Measurements from ENCODE around the gene CRLF1. TPM values are rescaled to one million over a fixed set of nuclear protein-coding genes. Genes with fewer than 3 reads are reported as not detected.

The CRLF1 gene
- total RNA-seq, 1 donor, result 0.21 TPM

DNA sequence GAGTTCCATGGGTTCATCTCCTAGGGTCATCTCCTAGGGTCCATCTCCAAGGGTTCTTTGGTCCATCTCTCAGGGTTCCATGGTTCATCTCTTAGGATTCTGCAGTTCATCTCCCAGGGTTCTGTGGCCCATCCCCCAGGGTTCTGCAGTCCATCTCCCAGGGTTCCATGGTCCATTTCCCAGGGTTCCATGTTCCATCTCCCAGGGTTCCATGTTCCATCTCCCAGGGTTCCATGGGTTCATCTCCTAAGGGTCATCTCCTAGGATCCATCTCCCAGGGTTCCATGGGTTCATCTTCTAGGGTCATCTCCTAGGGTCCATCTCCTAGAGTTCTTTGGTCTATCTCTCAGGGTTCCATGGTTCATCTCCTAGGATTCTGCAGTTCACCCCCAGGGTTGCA is 11.0 kb upstream of the CRLF1 start:
- H3K9me3 ChIP-seq (ENCODE audit: low read depth, low read length), result no peaks in the 10 kb centered on the region
- peaks cover 24% of the 10 kb centered on the region for H3K27me3 ChIP-seq (ENCODE audit: insufficient read depth, low read length)
- no peaks in the 10 kb centered on the region for H3K4me1 ChIP-seq (ENCODE audit: insufficient read depth, low read length)
- H3K4me3 ChIP-seq (ENCODE audit: low read length), result no peak overlapping the region

DNA sequence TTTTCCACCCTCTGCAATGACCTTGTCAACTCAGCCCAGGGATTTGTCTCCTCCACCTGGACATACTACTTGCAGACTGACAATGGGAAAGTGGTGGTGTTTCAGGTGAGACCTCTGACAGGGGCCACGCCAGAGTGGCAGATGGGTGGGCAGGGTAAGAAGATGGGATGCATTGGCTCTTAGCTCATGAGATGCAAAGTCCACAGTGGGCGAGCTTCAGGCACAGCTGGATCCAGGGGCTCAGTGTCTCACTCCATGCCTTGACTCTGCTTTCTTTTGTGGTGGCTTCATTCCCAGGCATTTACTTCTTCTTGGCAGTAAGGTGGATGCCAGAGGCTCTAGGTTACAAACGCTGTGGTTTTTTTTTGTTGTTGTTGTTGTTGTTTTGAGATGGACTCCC is 9.4 kb upstream of the CRLF1 start:
- Histone ChIP-seq H3K4me1 (ENCODE audit: insufficient read depth, low read length) (peaks cover 9% of the 10 kb centered on the region), H3K9me3 (ENCODE audit: low read depth, low read length) (no peaks in the 10 kb centered on the region), H3K4me3 (ENCODE audit: low read length) (no peak overlapping the region), H3K27me3 (ENCODE audit: insufficient read depth, low read length) (peaks cover 37% of the 10 kb centered on the region)

DNA sequence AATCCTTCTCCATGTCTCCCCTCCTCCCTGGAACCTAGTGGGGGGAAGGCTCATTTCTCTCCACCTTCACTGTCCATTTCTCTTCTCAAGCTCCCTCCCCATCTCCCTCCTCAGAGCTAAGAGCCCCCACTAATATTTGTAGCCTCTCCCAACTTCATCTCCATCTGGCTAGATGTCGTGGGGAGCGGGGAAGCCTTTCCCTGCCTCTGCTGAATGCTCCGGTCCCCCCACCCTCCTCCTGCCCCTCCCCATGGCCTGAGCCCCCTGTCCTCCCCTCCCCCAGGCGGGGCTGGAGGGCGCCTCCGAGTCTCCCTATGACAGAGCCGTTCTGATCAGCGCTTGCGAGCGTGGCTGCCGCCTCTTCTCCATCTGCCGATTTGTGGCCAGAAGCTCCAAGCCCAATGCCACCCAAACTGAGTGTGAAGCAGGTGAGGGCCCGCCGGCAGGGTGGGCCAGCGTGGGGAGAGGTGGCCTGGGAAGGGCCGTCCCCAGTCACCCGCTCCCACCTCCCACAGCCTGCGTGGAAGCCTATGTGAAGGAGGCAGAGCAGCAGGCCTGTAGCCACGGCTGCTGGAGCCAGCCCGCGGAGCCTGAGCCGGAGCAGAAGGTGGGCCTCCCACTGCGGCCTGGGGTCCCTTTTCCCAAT is 7.1 kb upstream of the CRLF1 start:
- Histone ChIP-seq H3K4me3 (ENCODE audit: low read length) (no peak overlapping the region), H3K9me3 (ENCODE audit: low read depth, low read length) (no peaks in the 10 kb centered on the region), H3K4me1 (ENCODE audit: insufficient read depth, low read length) (peaks cover 9% of the 10 kb centered on the region), H3K27me3 (ENCODE audit: insufficient read depth, low read length) (peaks cover 57% of the 10 kb centered on the region)

DNA sequence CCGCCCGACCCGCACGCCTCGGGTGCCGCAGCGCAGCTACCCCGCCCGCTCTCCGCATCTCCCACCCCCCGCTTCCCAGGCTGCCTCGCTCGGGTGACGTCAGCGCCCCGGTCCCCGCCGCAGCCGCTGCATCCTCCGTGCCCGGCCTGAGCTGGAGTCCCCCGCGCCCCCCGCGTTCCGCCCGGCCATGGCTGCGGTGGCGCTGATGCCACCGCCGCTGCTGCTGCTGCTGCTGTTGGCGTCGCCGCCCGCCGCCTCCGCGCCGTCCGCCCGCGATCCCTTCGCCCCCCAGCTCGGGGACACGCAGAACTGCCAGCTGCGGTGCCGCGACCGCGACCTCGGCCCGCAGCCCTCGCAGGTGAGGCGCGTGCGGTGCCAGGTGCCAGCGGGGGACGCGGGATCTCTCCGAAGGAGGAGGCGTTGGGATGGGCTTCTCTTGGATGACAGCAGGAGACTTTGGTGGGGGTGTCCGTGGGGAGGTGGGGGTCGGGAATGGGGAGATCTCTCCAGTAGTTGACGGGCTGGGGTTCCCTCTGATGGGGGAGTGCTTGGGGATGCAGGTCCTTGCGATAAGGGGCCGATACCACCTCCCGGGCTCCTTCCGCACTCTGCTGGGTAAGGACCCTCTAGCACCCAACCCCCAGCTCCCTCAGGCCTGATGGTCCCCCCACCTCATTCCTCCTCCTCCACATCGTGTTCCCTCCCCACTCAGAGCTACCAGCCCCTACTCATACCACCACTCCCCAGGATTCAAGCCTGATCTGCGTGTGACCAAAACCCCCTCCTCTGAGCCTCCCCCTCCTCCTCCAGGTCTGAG is 6.4 kb upstream of the CRLF1 start, which contains the start of gene TMEM59L:
Gene TMEM59L (plus strand): TSS at position 99 of the 817 bp plus-strand sequence. CDS start 89 bp downstream, at position 188.
- Histone ChIP-seq H3K9me3 (ENCODE audit: low read depth, low read length) (no peaks in the 10 kb centered on the region), H3K4me1 (ENCODE audit: insufficient read depth, low read length) (peaks cover 9% of the 10 kb centered on the region), H3K4me3 (ENCODE audit: low read length) (no peak within 1 kb of the TSS), H3K27me3 (ENCODE audit: insufficient read depth, low read length) (peaks cover 65% of the 10 kb centered on the region)

DNA sequence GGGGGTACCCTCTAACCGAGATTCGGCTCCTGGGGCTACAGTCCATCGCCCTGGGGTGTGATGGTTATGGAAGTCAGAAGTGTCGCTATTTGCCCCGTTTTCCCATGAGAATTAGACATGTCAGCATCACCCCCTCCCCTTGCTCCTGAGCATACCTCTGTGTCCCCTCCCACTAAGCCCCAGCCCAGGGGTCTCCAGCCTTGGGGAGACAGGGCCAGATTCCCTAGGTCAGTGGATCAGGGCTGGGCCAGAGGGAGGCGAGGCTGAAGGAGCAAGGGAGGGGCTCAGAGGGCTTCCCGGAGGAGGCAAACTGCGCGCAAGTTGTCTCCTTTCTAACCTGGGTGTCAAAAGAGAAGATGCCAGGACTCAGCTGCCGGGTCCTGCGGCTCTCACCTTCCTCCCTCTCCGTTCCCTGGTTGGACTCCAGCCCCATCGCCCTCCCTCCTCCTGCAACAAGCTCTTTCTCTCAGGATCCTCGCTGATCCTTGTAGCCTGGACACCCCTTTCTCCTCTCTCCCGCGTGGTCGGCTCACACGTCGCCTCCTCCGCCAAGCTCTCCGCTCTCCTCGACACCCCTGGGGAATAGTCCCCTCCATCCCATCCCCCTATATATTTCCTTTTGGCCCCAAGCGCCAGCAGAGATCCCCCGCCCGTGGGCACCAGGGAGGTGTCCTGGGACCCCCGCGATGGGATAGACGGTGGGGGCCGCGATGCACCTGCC is 5.6 kb upstream of the CRLF1 start:
- H3K4me1 ChIP-seq (ENCODE audit: insufficient read depth, low read length), result peaks cover 16% of the 10 kb centered on the region

DNA sequence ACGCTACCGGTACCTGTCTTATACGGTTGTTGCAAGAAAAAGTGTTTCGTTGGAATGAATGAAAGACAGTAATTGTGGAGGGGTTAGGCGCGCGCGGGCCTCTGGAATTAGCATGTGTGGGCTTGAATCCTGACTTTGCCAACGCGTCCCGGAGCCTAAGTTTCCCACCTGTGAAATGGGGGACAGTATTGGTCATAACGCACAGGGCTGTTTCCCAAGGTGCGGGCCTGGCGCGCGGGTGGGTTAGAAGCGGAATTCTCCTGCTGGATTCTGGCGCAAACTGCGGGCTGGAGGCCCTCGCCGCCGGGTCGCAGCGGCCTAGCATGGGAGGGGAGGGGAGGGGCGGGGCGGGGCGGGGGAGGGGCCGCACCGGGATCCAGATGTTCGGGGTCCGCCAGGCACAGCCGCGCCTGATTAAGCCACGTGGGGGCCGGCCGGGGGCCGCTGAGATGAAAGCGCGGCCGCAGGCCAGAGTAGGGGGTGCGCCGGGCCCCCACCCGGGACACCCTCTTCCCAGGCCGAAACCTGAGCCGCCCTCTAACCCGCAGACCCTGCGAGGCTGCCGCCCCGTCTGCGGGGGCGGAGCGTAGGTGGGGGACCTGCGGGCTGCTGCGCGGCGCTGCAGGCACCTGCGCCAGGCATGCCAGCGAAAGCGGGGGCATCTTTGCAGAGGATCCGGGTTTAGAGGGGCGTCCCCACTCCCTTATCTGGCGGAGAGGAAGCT is 4.9 kb upstream of the CRLF1 start:
- peaks cover 72% of the 10 kb centered on the region for H3K27me3 ChIP-seq (ENCODE audit: insufficient read depth, low read length)
- peaks cover 16% of the 10 kb centered on the region for H3K4me1 ChIP-seq (ENCODE audit: insufficient read depth, low read length)
- H3K4me3 ChIP-seq (ENCODE audit: low read length), result no peak overlapping the region
- no peaks in the 10 kb centered on the region for H3K9me3 ChIP-seq (ENCODE audit: low read depth, low read length)

More for the DNA sequence above, 5.6 kb upstream of the CRLF1 start:
- Histone ChIP-seq H3K9me3 (ENCODE audit: low read depth, low read length) (no peaks in the 10 kb centered on the region), H3K4me3 (ENCODE audit: low read length) (no peak overlapping the region), H3K27me3 (ENCODE audit: insufficient read depth, low read length) (peaks cover 72% of the 10 kb centered on the region)

DNA sequence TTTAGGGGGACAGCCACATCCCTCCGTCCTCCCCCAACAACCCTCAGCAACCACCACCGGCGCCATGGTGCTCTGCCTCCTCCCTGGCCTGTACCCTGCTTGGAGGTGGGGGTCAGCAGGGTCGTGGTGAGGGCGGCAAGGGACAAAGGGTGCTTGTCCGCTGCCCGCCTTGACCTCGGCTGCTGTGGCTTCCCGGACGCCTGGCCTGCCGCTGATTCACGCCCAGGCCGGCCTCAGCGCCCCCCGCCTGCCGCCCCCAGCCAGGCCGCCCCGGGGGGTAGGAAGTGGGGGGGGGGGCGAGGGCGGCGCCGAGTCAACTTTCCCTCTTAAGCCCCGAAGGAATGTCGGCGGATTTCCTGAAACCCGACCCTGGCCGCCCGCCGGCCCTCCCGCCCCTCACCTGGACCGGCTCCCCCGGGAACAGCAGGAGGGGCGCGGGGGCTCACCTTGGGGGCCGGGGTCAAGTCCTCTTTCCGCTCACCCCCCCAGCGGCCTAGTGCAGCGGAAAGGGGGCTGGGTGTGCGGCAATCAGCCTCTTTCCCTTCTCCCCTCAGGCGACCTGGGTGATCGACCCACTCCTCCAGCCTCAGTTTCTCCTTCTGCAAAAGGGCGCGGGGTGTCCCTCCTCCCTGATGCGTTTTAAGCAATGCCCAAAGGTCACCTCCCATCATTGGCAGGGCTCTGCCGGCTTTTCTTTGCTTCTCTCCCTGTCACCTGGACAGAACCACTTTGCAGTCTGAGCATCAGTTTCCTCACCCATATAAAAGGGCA is 4.1 kb upstream of the CRLF1 start:
- Histone ChIP-seq H3K4me1 (ENCODE audit: insufficient read depth, low read length) (peaks cover 16% of the 10 kb centered on the region), H3K4me3 (ENCODE audit: low read length) (no peak overlapping the region), H3K27me3 (ENCODE audit: insufficient read depth, low read length) (peaks cover 69% of the 10 kb centered on the region), H3K9me3 (ENCODE audit: low read depth, low read length) (no peaks in the 10 kb centered on the region)

DNA sequence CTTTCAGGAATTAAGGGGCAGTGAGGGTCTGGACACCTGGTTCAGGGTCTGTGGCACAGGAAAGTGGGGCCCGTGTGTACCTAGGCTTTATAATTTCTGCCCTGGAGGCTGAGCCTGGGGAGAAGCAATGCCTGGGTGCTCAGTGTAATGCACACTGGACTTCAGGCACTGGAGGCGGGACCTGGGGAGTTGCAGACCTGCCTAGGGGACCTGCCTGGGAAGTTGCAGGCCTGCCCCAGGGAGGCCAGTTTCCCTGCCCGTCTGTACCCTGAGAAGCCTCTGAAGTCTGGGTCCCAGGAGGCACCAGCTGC is 3.6 kb upstream of the CRLF1 start:
- H3K4me1 ChIP-seq (ENCODE audit: insufficient read depth, low read length), result peaks cover 16% of the 10 kb centered on the region
- no peak overlapping the region for H3K4me3 ChIP-seq (ENCODE audit: low read length)
- H3K27me3 ChIP-seq (ENCODE audit: insufficient read depth, low read length), result peaks cover 72% of the 10 kb centered on the region
- H3K9me3 ChIP-seq (ENCODE audit: low read depth, low read length), result no peaks in the 10 kb centered on the region

DNA sequence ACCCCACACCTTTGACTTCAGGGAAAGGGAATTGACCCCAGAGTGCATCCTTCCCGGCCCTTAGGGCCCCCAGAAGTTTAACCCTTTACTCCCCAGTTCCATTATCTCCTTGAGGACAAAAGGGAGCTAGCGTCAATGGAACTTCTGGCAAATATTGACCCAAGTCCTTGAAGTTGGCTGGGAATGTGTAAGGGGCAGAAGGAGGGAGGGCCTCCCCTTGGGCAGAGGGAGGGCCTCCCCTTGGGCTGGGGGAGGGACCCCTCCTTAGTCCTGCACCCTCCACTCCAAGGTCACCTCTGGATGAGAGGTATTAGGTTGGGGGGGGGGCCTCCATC is 3.1 kb upstream of the CRLF1 start:
- Histone ChIP-seq H3K9me3 (ENCODE audit: low read depth, low read length) (no peaks in the 10 kb centered on the region), H3K4me1 (ENCODE audit: insufficient read depth, low read length) (peaks cover 16% of the 10 kb centered on the region), H3K4me3 (ENCODE audit: low read length) (no peak overlapping the region), H3K27me3 (ENCODE audit: insufficient read depth, low read length) (peaks cover 74% of the 10 kb centered on the region)

DNA sequence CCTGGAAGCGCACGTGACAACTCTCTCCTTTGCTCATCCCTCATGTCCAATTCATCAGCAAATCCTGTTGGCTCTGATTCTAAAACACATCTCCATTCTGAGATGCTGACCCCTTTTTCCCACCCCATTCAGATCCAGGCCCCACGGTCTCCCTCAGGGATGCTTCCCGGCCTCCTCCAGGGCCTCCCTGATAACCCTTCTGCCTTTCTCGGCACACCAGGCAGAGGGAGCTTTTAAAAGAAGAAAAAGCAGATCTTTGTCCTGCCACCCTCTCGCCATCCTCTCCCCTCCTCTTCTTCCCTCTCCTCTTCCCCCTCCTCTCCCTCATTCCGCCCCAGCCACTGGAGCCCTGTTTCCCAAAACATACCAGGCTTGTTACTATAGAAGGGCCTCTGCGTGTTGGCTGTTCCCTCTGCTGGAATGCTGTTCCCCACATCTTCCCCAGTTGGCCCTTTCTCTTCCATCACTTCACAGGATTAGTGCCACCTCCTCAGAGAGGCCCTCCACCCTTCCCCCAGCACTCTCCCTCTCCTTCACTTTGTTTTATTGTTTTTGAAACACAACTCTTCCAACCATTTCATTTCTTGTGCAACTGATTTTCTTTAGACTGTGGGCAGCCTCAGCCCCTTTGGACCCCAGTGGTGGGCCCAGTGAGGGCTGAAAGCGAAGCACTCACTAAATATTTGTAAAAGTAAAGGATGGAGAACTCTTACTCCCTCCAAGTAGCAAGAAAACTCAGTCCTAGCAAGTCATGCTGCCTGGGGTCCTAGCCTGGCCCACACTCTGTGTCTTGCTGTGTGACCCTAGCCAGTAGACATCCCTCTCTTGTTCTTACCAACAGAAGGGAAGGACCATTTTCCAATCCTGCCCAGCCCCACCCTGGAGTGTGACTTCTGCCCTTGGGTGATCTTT is 2.5 kb upstream of the CRLF1 start:
- no peaks in the 10 kb centered on the region for H3K9me3 ChIP-seq (ENCODE audit: low read depth, low read length)
- H3K4me3 ChIP-seq (ENCODE audit: low read length), result no peak overlapping the region
- peaks cover 16% of the 10 kb centered on the region for H3K4me1 ChIP-seq (ENCODE audit: insufficient read depth, low read length)
- H3K27me3 ChIP-seq (ENCODE audit: insufficient read depth, low read length), result peaks cover 74% of the 10 kb centered on the region

DNA sequence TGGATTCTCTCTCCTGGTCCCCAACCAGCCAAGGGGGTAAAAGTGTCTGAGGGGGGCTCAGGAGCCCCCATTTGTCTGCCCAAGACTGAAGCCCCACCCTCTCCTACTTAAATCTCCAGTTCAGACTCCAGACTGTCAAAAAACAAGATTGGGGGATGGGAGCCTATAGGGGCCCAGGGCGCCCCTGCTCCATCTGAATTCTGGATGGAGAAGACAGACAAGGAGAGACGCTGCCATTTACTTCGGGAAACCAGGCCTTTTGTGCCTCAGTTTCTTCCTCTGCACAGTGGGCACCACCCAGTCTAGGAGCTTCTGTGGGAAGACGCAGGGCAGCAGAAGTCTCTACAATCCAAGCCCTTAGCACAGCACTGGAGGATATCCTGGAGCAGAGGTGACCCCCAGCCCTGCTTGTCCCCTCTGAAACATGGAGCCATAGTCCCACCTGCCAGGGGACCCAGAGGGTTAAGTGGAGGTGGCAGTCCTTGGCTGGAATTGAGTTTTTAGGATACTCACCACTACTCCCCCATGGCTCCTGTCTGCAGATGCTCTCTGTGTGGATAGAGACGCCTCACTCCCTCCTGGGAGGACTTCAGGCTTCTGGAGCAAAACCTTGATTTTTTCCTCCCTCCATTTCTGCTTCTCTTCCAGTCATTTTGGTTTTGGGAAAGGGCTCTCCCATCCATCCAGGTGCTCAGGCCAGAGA is 1.7 kb upstream of the CRLF1 start:
- Histone ChIP-seq H3K4me3 (ENCODE audit: low read length) (no peak overlapping the region), H3K27me3 (ENCODE audit: insufficient read depth, low read length) (peaks cover 74% of the 10 kb centered on the region), H3K9me3 (ENCODE audit: low read depth, low read length) (no peaks in the 10 kb centered on the region), H3K4me1 (ENCODE audit: insufficient read depth, low read length) (peaks cover 16% of the 10 kb centered on the region)

DNA sequence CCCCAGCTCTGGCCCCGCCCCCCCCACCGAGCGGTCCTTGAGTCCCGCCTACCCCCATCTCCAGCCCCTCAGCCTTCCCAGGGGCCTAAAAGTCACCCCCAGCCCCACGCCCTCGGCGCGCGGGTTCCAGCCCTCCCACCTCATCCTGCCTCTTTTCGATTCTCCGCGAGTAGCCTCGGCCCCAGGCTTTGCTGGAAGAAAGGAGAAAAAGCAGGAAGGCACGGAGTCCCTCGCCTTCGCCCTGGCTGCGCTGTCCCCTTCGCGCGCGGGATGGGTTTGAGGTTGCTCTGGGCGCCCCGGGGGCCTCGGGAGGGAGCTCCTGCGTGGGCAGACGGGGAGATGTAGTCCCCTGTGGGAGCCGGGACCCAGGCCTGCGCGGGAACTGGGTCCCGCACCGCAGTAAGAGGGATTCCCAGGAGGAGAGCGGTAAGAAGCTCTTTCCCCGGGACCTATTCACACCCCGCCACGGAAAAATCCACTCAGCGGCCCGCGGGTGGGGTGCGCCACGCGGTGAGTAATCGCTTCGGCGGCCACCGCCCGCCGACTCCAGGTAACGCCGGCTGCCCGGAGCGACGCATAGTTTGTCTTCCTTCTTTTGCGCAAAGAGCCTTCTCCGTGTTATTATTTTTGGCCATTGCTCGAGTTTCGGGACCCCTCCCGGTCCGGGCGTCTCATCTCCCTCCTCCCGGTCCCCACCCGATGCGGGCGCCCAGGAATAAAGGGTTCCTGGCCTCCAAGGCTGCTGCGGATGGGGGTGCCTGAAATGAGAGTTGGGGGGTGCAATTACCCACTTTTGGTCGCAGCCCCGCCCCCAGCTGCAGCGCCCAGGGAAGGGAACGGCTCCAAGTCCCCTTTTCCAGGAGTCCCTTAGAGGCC is 865 bp upstream of the CRLF1 start:
- peaks cover 78% of the 10 kb centered on the region for H3K27me3 ChIP-seq (ENCODE audit: insufficient read depth, low read length)
- H3K4me1 ChIP-seq (ENCODE audit: insufficient read depth, low read length), result peaks cover 15% of the 10 kb centered on the region
- no peaks in the 10 kb centered on the region for H3K9me3 ChIP-seq (ENCODE audit: low read depth, low read length)
- no peak overlapping the region for H3K4me3 ChIP-seq (ENCODE audit: low read length)

All from mononuclear cell (primary cell).